Anterior cingulate cortex (tissue), 58 donors: ENCODE measurements around the gene YPEL5.

Experiments
- DNase-seq, 58 donors: peaks; one replicate each; lab custom pipeline; 2025; lab: John Stamatoyannopoulos, UW

Gene YPEL5

GRCh38 chr2:30162806-30163205 is 16.0 kb downstream of the YPEL5 start:
- no peak for DNase-seq

- DNase-seq = peak in 1 of 58 donors; percentile 3
These were observed 17.5 kb downstream of the YPEL5 start for GRCh38 chr2:30164131-30164925.

- DNase-seq = peak in 39 of 58 donors; percentile 2 to 87 (median 20)
These were observed 18.3 kb downstream of the YPEL5 start for GRCh38 chr2:30165050-30165520.

- no peak for DNase-seq
These were observed 18.8 kb downstream of the YPEL5 start for GRCh38 chr2:30165617-30166016.

- no peak for DNase-seq
These were observed 25.8 kb downstream of the YPEL5 start for GRCh38 chr2:30172627-30173026.

- no peak for DNase-seq
These were observed 30.6 kb downstream of the YPEL5 start for GRCh38 chr2:30177440-30177839.

GRCh38 chr2:30177956-30178355 is 31.1 kb downstream of the YPEL5 start:
- DNase-seq = no peak

GRCh38 chr2:30178618-30179434 is 32.0 kb downstream of the YPEL5 start:
- DNase-seq = peak in 25 of 58 donors; percentile 4 to 74 (median 22)

GRCh38 chr2:30179536-30179935 is 32.7 kb downstream of the YPEL5 start:
- no peak for DNase-seq

GRCh38 chr2:30180226-30180625 is 33.4 kb downstream of the YPEL5 start:
- no peak for DNase-seq

- DNase-seq = no peak
These were observed 34.4 kb downstream of the YPEL5 start for GRCh38 chr2:30181176-30181575.

GRCh38 chr2:30184035-30184434 is 37.2 kb downstream of the YPEL5 start:
- no peak for DNase-seq

GRCh38 chr2:30185178-30185577 is 38.4 kb downstream of the YPEL5 start:
- no peak for DNase-seq

- DNase-seq = no peak
These were observed 41.5 kb downstream of the YPEL5 start for GRCh38 chr2:30188292-30188691.

GRCh38 chr2:30190637-30191036 is 43.8 kb downstream of the YPEL5 start:
- no peak for DNase-seq

GRCh38 chr2:30191107-30191506 is 44.3 kb downstream of the YPEL5 start:
- no peak for DNase-seq

- no peak for DNase-seq
These were observed 45.0 kb downstream of the YPEL5 start for GRCh38 chr2:30191819-30192271.

GRCh38 chr2:30192314-30192713 is 45.5 kb downstream of the YPEL5 start:
- no peak for DNase-seq

- DNase-seq = no peak
These were observed 46.4 kb downstream of the YPEL5 start for GRCh38 chr2:30193104-30193681.

- no peak for DNase-seq
These were observed 47.6 kb downstream of the YPEL5 start for GRCh38 chr2:30194421-30194820.

- no peak for DNase-seq
These were observed 48.2 kb downstream of the YPEL5 start for GRCh38 chr2:30195016-30195415.
